Measurements from ENCODE around the gene SVOP.
"Not testable (repeated sequence)": the region's sequence is repeated elsewhere in the genome, so short reads cannot be mapped to it uniquely, and the experiment has no call there.

The SVOP gene

GRCh38 chr12:108881953-108882352 lies 138.9 kb downstream of the SVOP start:
- DNase-seq, result no peak

GRCh38 chr12:108879615-108880254 lies 141.1 kb downstream of the SVOP start, which contains the start of gene DAO:
TSS of gene DAO (plus strand) at chr12:108880092. CDS start at chr12:108885007, 4,915 bp downstream.
- DNase-seq, result no peak

GRCh38 chr12:108876550-108876949 lies 144.3 kb downstream of the SVOP start:
- DNase-seq, result no peak

GRCh38 chr12:108875682-108876361 lies 145.0 kb downstream of the SVOP start:
- DNase-seq, result no peak

GRCh38 chr12:108875280-108875679 lies 145.6 kb downstream of the SVOP start:
- DNase-seq, result no peak

GRCh38 chr12:108868781-108869180 lies 152.1 kb downstream of the SVOP start:
- DNase-seq, result no peak

GRCh38 chr12:108866083-108866482 lies 154.8 kb downstream of the SVOP start:
- DNase-seq, result peak; percentile 30

- DNase-seq, result no peak
Measured at GRCh38 chr12:108865169-108865568, 155.7 kb downstream of the SVOP start.

GRCh38 chr12:108862588-108862959 lies 158.3 kb downstream of the SVOP start:
- DNase-seq, result no peak

GRCh38 chr12:108861878-108862587 lies 158.8 kb downstream of the SVOP start:
- peak; percentile 72 for DNase-seq

GRCh38 chr12:108860443-108860842 lies 160.4 kb downstream of the SVOP start:
- DNase-seq, result no peak

GRCh38 chr12:108859923-108860291 lies 161.0 kb downstream of the SVOP start:
- no peak for DNase-seq

- not testable (repeated sequence) for DNase-seq
Measured at GRCh38 chr12:108859141-108859922, 161.5 kb downstream of the SVOP start.

- DNase-seq, result no peak
Measured at GRCh38 chr12:108858311-108859074, 162.4 kb downstream of the SVOP start.

Data from CD4-positive, alpha-beta T cell treated with Interleukin-15 for 1 hour (primary cell).